ENCODE measurements around the gene E2F7. TPM values are rescaled to one million over a fixed set of nuclear protein-coding genes. Genes with fewer than 3 reads are reported as not detected.

The E2F7 gene
- total and polyA plus RNA-seq, 2 of the 4 experiments (the other 2 are of a cell fraction), result 6.0 to 8.1 TPM

DNA sequence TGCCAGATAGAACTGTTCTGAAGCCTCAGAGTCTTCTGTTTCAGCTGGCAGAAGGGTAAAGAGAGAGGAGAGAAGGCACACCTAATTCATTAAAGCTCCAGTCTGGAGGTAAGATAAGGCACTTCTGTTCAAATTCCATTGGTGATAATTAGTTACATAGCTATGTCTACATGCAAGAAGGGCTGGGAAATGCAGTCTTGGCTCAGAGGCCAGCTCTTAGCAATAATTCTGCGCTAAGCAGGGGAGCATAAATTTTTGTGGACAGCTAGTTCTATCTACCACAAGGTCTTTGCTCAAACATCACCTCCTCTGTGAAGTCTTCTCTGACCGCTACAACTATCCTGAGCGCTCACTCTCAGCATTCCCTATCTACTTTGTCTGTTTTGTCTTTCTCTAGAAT is 14.3 kb upstream of the E2F7 start:
- Histone ChIP-seq H2BK20ac (ENCODE audit: low read depth, low read length) (no peak overlapping the region), H3K9me1 (ENCODE audit: insufficient read depth, low read length) (no peaks in the 10 kb centered on the region), H3K14ac (replicated peaks; ENCODE audit: low read depth, low read length) (no peak overlapping the region), H3K18ac (ENCODE audit: low read depth, low read length) (no peak overlapping the region), H2AFZ (replicated peaks; ENCODE audit: low read length, poor library complexity) (no peak overlapping the region), H2AK5ac (ENCODE audit: low read depth, low read length) (no peak overlapping the region), H3K23ac (ENCODE audit: low read depth, low read length) (no peak overlapping the region), H3K4me3 (ENCODE audit: insufficient read depth, low read depth, low read length) (no peak overlapping the region), H3K36me3 (ENCODE audit: control insufficient read depth, insufficient read depth, low read length) (no peaks in the 10 kb centered on the region), H4K8ac (ENCODE audit: low read depth in 2 of 2, low read length in 2 of 2) (no peak overlapping the region), H2BK5ac (ENCODE audit: low read depth, low read length, poor library complexity, severe bottlenecking) (no peak overlapping the region), H3K4me1 (ENCODE audit: control insufficient read depth, insufficient read depth, low read length) (no peaks in the 10 kb centered on the region), H2AK9ac (replicated peaks; ENCODE audit: low read depth, low read length, poor library complexity) (no peak overlapping the region), H3K56ac (ENCODE audit: extremely low read depth, insufficient read depth, low read length) (no peak overlapping the region), H4K20me1 (ENCODE audit: insufficient read depth, low read length) (no peaks in the 10 kb centered on the region), H4K5ac (ENCODE audit: low read depth, low read length) (no peak overlapping the region), H3K79me1 (ENCODE audit: low read depth in 1 of 2, low read length in 2 of 2) (no peaks in the 10 kb centered on the region), H3K27ac (ENCODE audit: insufficient read depth, low read length) (no peak overlapping the region), H4K91ac (ENCODE audit: insufficient read depth, low read depth, low read length) (no peak overlapping the region), H3K9me3 (ENCODE audit: control insufficient read depth, insufficient read depth, low read length) (no peaks in the 10 kb centered on the region), H3K4ac (ENCODE audit: low read depth, low read length) (no peak overlapping the region), H2BK120ac (ENCODE audit: low read depth, low read length) (no peak overlapping the region), H3K9ac (ENCODE audit: low read depth, low read length) (no peak overlapping the region), H2BK15ac (ENCODE audit: low read depth, low read length) (no peak overlapping the region), H3K4me2 (ENCODE audit: low read depth, low read length) (no peak overlapping the region), H3K27me3 (ENCODE audit: control insufficient read depth, insufficient read depth, low read length) (no peaks in the 10 kb centered on the region; the same call in 1 of the 2 replicates)
- no peak for TF ChIP-seq CEBPB (IDR thresholded peaks at IDR 0.05; ENCODE audit: low read depth, low read length)
- TF ChIP-seq RAD21 (IDR thresholded peaks at IDR 0.05; ENCODE audit: low read length), result no peak
- TF ChIP-seq BHLHE40 (IDR thresholded peaks at IDR 0.05; ENCODE audit: low read depth, low read length), result no peak
- TF ChIP-seq CHD1 (IDR thresholded peaks at IDR 0.05; ENCODE audit: low read depth, low read length), result no peak
- TF ChIP-seq POLR2A (IDR thresholded peaks at IDR 0.05; ENCODE audit: low read depth, low read length), result no peak
- TF ChIP-seq NFE2L2 (IDR thresholded peaks at IDR 0.05; ENCODE audit: low read depth, low read length), result no peak
- TF ChIP-seq, protein P1, sequence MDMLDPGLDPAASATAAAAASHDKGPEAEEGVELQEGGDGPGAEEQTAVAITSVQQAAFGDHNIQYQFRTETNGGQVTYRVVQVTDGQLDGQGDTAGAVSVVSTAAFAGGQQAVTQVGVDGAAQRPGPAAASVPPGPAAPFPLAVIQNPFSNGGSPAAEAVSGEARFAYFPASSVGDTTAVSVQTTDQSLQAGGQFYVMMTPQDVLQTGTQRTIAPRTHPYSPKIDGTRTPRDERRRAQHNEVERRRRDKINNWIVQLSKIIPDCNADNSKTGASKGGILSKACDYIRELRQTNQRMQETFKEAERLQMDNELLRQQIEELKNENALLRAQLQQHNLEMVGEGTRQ (IDR thresholded peaks at IDR 0.05; ENCODE audit: low read depth, low read length), result no peak
- TF ChIP-seq MAFK (IDR thresholded peaks at IDR 0.05; ENCODE audit: low read depth, low read length), result no peak
- no peak for TF ChIP-seq SMC3 (IDR thresholded peaks at IDR 0.05; ENCODE audit: low read depth, low read length)
- TF ChIP-seq FOS (IDR thresholded peaks at IDR 0.05; ENCODE audit: low read depth, low read length), result no peak
- TF ChIP-seq, protein P2, sequence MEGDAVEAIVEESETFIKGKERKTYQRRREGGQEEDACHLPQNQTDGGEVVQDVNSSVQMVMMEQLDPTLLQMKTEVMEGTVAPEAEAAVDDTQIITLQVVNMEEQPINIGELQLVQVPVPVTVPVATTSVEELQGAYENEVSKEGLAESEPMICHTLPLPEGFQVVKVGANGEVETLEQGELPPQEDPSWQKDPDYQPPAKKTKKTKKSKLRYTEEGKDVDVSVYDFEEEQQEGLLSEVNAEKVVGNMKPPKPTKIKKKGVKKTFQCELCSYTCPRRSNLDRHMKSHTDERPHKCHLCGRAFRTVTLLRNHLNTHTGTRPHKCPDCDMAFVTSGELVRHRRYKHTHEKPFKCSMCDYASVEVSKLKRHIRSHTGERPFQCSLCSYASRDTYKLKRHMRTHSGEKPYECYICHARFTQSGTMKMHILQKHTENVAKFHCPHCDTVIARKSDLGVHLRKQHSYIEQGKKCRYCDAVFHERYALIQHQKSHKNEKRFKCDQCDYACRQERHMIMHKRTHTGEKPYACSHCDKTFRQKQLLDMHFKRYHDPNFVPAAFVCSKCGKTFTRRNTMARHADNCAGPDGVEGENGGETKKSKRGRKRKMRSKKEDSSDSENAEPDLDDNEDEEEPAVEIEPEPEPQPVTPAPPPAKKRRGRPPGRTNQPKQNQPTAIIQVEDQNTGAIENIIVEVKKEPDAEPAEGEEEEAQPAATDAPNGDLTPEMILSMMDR (conservative IDR thresholded peaks at IDR 0.05; ENCODE audit: low read depth, low read length), result no peak
- intact Hi-C loops (cut with micrococcal nuclease) (no loop called here), in situ Hi-C loops (cut with MboI; ENCODE audit: low sequenced_read_pairs) (no loop called here), dilution Hi-C loops (cut with HindIII; ENCODE audit: low sequenced_read_pairs, unreplicated experiment) (no loop called here)
- POLR2A ChIA-PET (ENCODE audit: unreplicated experiment), result no interaction called here
- no peak for DNase-seq
- ATAC-seq (ENCODE audit: low read depth), result no peak
- CTCF ChIA-PET, result interaction anchor here (0.6 kb wide), 1 partner anchor 139 kb away, joined by 3 read pairs; no protein-coding TSS in a partner anchor
- 100% methylated on average over 1 of the region's 3 CpGs; no CpG with 5 or more reads in 1 of the 2 experiments for WGBS, 2 experiments (ENCODE audit: extremely low coverage in 2 of 2, insufficient read length in 1 of 2)
- BruUV-seq (replicated peaks), result no TSS peak

Data from IMR-90 (cell line).